Measurements from ENCODE around the gene REPS1. TPM values are rescaled to one million over a fixed set of nuclear protein-coding genes. Genes with fewer than 3 reads are reported as not detected.

REPS1 gene
- total RNA-seq (2021) (51.0 to 55.1 TPM (median 54.6 TPM) in 3 replicates), Bru-seq, nascent RNA (percentile 90 among the genes with signal in this experiment)
- long read RNA-seq, experiment 1, full-length matches to known transcripts = 188 of 277 reads
- long read RNA-seq, experiment 1, partial matches to known transcripts = 19 of 277 reads
- long read RNA-seq, experiment 1, other reads (novel, unspliced or antisense) = 70 of 277 reads
- long read RNA-seq, experiment 2, full-length matches to known transcripts = 16 of 57 reads
- long read RNA-seq, experiment 2, partial matches to known transcripts = 10 of 57 reads
- long read RNA-seq, experiment 2, other reads (novel, unspliced or antisense) = 31 of 57 reads
- long read RNA-seq, experiment 3, full-length matches to known transcripts = 2 of 3 reads
- long read RNA-seq, experiment 3, partial matches to known transcripts = 0 of 3 reads
- long read RNA-seq, experiment 3, other reads (novel, unspliced or antisense) = 1 of 3 reads

- Mint-ChIP-seq H3K27ac (peak within 1 kb of the TSS; percentile 57), H3K9me3 (no peaks in the 10 kb centered on the region), H3K4me1 (peaks cover 12% of the 10 kb centered on the region), H3K4me3 (peak within 1 kb of the TSS; percentile 84), H3K36me3 (no peaks in the 10 kb centered on the region), H3K27me3 (ENCODE audit: low read depth) (no peaks in the 10 kb centered on the region)
- POLR2A ChIA-PET = interaction anchor here (1.0 to 1.7 kb wide), 5 partner anchors 10 to 382 kb away, joined by 3 to 10 read pairs (median 4); partner anchors contain the start of genes ABRACL and ECT2L
- ATAC-seq (peak; percentile 90), DNase-seq (ENCODE audit: low spot score) (peak; percentile 96)
- CTCF ChIA-PET = interaction anchor here (0.5 to 2.3 kb wide), 14 partner anchors 11 to 972 kb away, joined by 3 to 9 read pairs (median 4); partner anchors contain the start of gene CCDC28A
- TF ChIP-seq E2F5 (CRISPR knock-in tag; IDR thresholded peaks at IDR 0.05) (peak; percentile 49), HMGXB4 (CRISPR knock-in tag; IDR thresholded peaks at IDR 0.05) (peak; percentile 98), ZNF317 (CRISPR knock-in tag; IDR thresholded peaks at IDR 0.05; ENCODE audit: borderline replicate concordance, low read depth) (peak; percentile 10; the same call in 1 of the 2 replicates), FOXP4 (CRISPR knock-in tag; IDR thresholded peaks at IDR 0.05) (peak; percentile 55; the same call in 1 of the 2 replicates), TCF7 (CRISPR knock-in tag; IDR thresholded peaks at IDR 0.05; ENCODE audit: low read depth) (0 out of 2 replicates have a peak, but pooled peaks have one; percentile 13), ZNF232 (CRISPR knock-in tag; IDR thresholded peaks at IDR 0.05) (peak; percentile 78; the same call in 1 of the 2 replicates), CREM (CRISPR knock-in tag; IDR thresholded peaks at IDR 0.05) (peak; percentile 45), NR2C2 (CRISPR knock-in tag; IDR thresholded peaks at IDR 0.05) (0 out of 2 replicates have a peak, but pooled peaks have one; percentile 6), ARID4B (CRISPR knock-in tag; IDR thresholded peaks at IDR 0.05; ENCODE audit: borderline replicate concordance) (peak; percentile 72; the same call in 1 of the 2 replicates), JUN (CRISPR knock-in tag; IDR thresholded peaks at IDR 0.05) (no peak), IRF1 (CRISPR knock-in tag; IDR thresholded peaks at IDR 0.05) (peak; percentile 42; the same call in 1 of the 2 replicates), NR3C1 (CRISPR knock-in tag; conservative IDR thresholded peaks at IDR 0.05; ENCODE audit: low read depth) (no peak), AFF4 (CRISPR knock-in tag; IDR thresholded peaks at IDR 0.05; ENCODE audit: borderline replicate concordance) (peak; percentile 89; the same call in 1 of the 2 replicates), CTCF (IDR thresholded peaks at IDR 0.05) (peak; percentile 98), MYBL2 (CRISPR knock-in tag; IDR thresholded peaks at IDR 0.05) (peak; percentile 78), ZNF138 (CRISPR knock-in tag; conservative IDR thresholded peaks at IDR 0.05) (0 out of 2 replicates have a peak, but pooled peaks have one; percentile 45), RELA (CRISPR knock-in tag; IDR thresholded peaks at IDR 0.05; ENCODE audit: borderline replicate concordance) (no peak)
Measured at GRCh38 chr6:138987643-138988468, at the start of gene REPS1. TSS of gene REPS1 (minus strand) at chr6:138988253. CDS start at chr6:138987682, 571 bp downstream.
